SK-N-SH (cell line): ENCODE results near the gene AFAP1L2. TPM values are rescaled to one million over a fixed set of nuclear protein-coding genes. Genes with fewer than 3 reads are reported as not detected.
A peak's percentile ranks its signal among the peaks of the same experiment; 100 is the strongest.

ENCODE experiments used
- CTCF ChIA-PET: fragments of 300-600, 350-600 bp; formaldehyde crosslinking; extraction: SDS; loops from one replicate; lab custom pipeline; 2021; lab: Yijun Ruan, JAX
- POLR2A ChIA-PET: fragments of 350-600 bp; sonication (Branson Sonifier 250); formaldehyde crosslinking; extraction: SDS; loops from one replicate; lab custom pipeline; 2020; ENCODE audit warnings: antibody characterized with exemption, inconsistent platforms; lab: Yijun Ruan, JAX
- DNase-seq: peaks from one replicate; pipeline ENCODE4 v3.0.0; 2012
- H2AFZ ChIP-seq: fragments of 200-600 bp; sonication (generic); 2 replicates; pipeline ENCODE4 v1.8.1; 2016; ENCODE audit warnings: antibody characterized with exemption, mild to moderate bottlenecking, low read depth
- H3F3A ChIP-seq: fragments of 200-600 bp; sonication (generic); replicated peaks from 2 replicates; pipeline ENCODE3; 2016; ENCODE audit warnings: antibody characterized with exemption, mild to moderate bottlenecking; ENCODE audit not compliant: insufficient read depth
- H3K27ac ChIP-seq, 2 experiments: fragments of 200-500 bp in 1 of 2; fragments of 200-600 bp in 1 of 2; sonication (Bioruptor generic) in 1 of 2; sonication (generic), shearing (Covaris generic) in 1 of 2; 2 replicates each; pipeline versions ENCODE4 v1.5.1 to v1.6.1; 2014 to 2016; ENCODE audit warnings: low read depth in 2 of 2, inconsistent platforms in 1 of 2, low read length in 1 of 2, mild to moderate bottlenecking in 1 of 2, mixed read lengths in 1 of 2
- H3K27me3 ChIP-seq: fragments of 200-600 bp; sonication (generic), shearing (Covaris generic); 2 replicates; pipeline ENCODE4 v1.6.1; 2016; ENCODE audit warnings: mixed run types; ENCODE audit not compliant: insufficient read depth
- H3K36me3 ChIP-seq, 2 experiments: fragments of 200-500 bp in 1 of 2; fragments of 200-600 bp in 1 of 2; sonication (Bioruptor generic) in 1 of 2; sonication (generic) in 1 of 2; replicated peaks in 1 of 2; 2 replicates each; pipeline versions ENCODE3 to v1.5.1; 2014 to 2016; ENCODE audit warnings: low read length in 1 of 2, mild to moderate bottlenecking in 1 of 2; ENCODE audit not compliant: insufficient read depth in 2 of 2, control insufficient read depth in 1 of 2
- H3K4me1 ChIP-seq, 2 experiments: fragments of 200-500 bp in 1 of 2; fragments of 200-600 bp in 1 of 2; sonication (Bioruptor generic) in 1 of 2; sonication (generic), shearing (Covaris generic) in 1 of 2; 2 replicates each; pipeline versions ENCODE4 v1.5.1 to v1.6.1; 2014 to 2016; ENCODE audit warnings: low read depth in 1 of 2, low read length in 1 of 2, mixed run types in 1 of 2; ENCODE audit not compliant: insufficient read depth in 2 of 2, control insufficient read depth in 1 of 2
- H3K4me2 ChIP-seq: fragments of 200-600 bp; sonication (generic), shearing (Covaris generic); 2 replicates; pipeline ENCODE4 v1.6.1; 2017; ENCODE audit warnings: mixed run types
- H3K4me3 ChIP-seq, 2 experiments: fragments of 200-500 bp in 1 of 2; fragments of 200-600 bp in 1 of 2; sonication (Bioruptor generic) in 1 of 2; sonication (generic), shearing (Covaris generic) in 1 of 2; 2 replicates each; pipeline versions ENCODE4 v1.5.1 to v1.8.1; 2014 to 2016; ENCODE audit warnings: low read depth in 2 of 2, inconsistent platforms in 1 of 2, low read length in 1 of 2, mild to moderate bottlenecking in 1 of 2, mixed read lengths in 1 of 2, moderate library complexity in 1 of 2
- H3K79me2 ChIP-seq: fragments of 200-600 bp; sonication (generic); 2 replicates; pipeline ENCODE4 v1.8.1; 2017; ENCODE audit warnings: mild to moderate bottlenecking; ENCODE audit not compliant: insufficient read depth
- H3K9ac ChIP-seq: fragments of 200-600 bp; sonication (generic); 2 replicates; pipeline ENCODE4 v1.6.1; 2017; ENCODE audit warnings: mixed run types
- H3K9me2 ChIP-seq: fragments of 200-600 bp; sonication (generic); 2 replicates; pipeline ENCODE4 v1.6.1; 2017; ENCODE audit warnings: mixed run types
- H3K9me3 ChIP-seq: fragments of 200-600 bp; sonication (generic); 2 replicates; pipeline ENCODE4 v1.6.1; 2017; ENCODE audit warnings: mixed run types, mild to moderate bottlenecking, moderate library complexity
- H4K20me1 ChIP-seq: fragments of 200-600 bp; sonication (generic); 2 replicates; pipeline ENCODE4 v1.6.1; 2017; ENCODE audit warnings: mild to moderate bottlenecking, mixed run types; ENCODE audit not compliant: insufficient read depth
- EP300 ChIP-seq, 2 experiments: IDR thresholded peaks; 2 replicates each; pipeline versions ENCODE4 v1.4.0 to v1.6.1; 2012; ENCODE audit warnings: borderline replicate concordance in 1 of 2, low read depth in 1 of 2, low read length in 1 of 2
- EZH2phosphoT487 ChIP-seq: fragments of 200-600 bp; sonication (generic); IDR thresholded peaks from 2 replicates; pipeline ENCODE4 v1.6.1; 2017; ENCODE audit warnings: low read depth, mixed run types, mild to moderate bottlenecking, antibody characterized with exemption, moderate library complexity, borderline replicate concordance
- FOSL2 ChIP-seq: IDR thresholded peaks from 2 replicates; pipeline ENCODE4 v1.4.0; 2012; ENCODE audit warnings: low read depth, mild to moderate bottlenecking, moderate library complexity, borderline replicate concordance
- FOXJ3 ChIP-seq: sonication (generic); formaldehyde crosslinking; IDR thresholded peaks from 2 replicates; pipeline ENCODE4 v1.5.1; 2020; ENCODE audit warnings: mild to moderate bottlenecking, missing genetic modification reagents
- FOXM1 ChIP-seq: IDR thresholded peaks from 2 replicates; pipeline ENCODE4 v1.4.0; 2012; ENCODE audit warnings: low read depth, mild to moderate bottlenecking
- GABPA ChIP-seq: IDR thresholded peaks from 2 replicates; pipeline ENCODE4 v1.4.0; 2012; ENCODE audit warnings: low read depth, mild to moderate bottlenecking
- GATA2 ChIP-seq: sonication (generic); formaldehyde crosslinking; IDR thresholded peaks from 2 replicates; pipeline ENCODE4 v1.5.0; 2020; ENCODE audit warnings: mild to moderate bottlenecking, missing genetic modification reagents
- IRF3 ChIP-seq: fragments of 150-350 bp; IDR thresholded peaks from 2 replicates; pipeline ENCODE4 v1.6.1; 2016; ENCODE audit warnings: mild to moderate bottlenecking, low read depth, low read length
- MEF2A ChIP-seq: IDR thresholded peaks from 2 replicates; pipeline ENCODE4 v1.4.0; 2012; ENCODE audit warnings: low read depth, borderline replicate concordance
- PBX3 ChIP-seq: IDR thresholded peaks from 2 replicates; pipeline ENCODE4; 2012
- POLR2AphosphoS5 ChIP-seq: IDR thresholded peaks from 2 replicates; pipeline ENCODE4 v1.6.1; 2012; ENCODE audit warnings: low read depth, low read length
- RAD21 ChIP-seq: IDR thresholded peaks from 2 replicates; pipeline ENCODE4 v1.6.1; 2012; ENCODE audit warnings: mild to moderate bottlenecking, low read length
- RCOR1 ChIP-seq: fragments of 150-350 bp; IDR thresholded peaks from 2 replicates; pipeline ENCODE4 v1.6.1; 2017; ENCODE audit warnings: antibody characterized with exemption, low read length
- RFX5 ChIP-seq: IDR thresholded peaks from 2 replicates; pipeline ENCODE4 v1.6.1; 2012; ENCODE audit warnings: mild to moderate bottlenecking, improper control_type of control experiment, low read length
- SMC3 ChIP-seq: IDR thresholded peaks from 2 replicates; pipeline ENCODE4 v1.6.1; 2012; ENCODE audit warnings: low read depth, low read length, improper control_type of control experiment
- TEAD4 ChIP-seq: IDR thresholded peaks from 2 replicates; pipeline ENCODE4 v1.4.0; 2012; ENCODE audit warnings: mild to moderate bottlenecking, borderline replicate concordance; ENCODE audit not compliant: insufficient read depth
- YY1 ChIP-seq: IDR thresholded peaks from 2 replicates; pipeline ENCODE4 v1.4.0; 2012; ENCODE audit warnings: low read depth, mild to moderate bottlenecking
- WGBS: methylation state at CpG from one replicate; pipeline ENCODE4 v1.1.6; 2017; ENCODE audit warnings: low lambda C conversion rate; 5-methylcytosine and 5-hydroxymethylcytosine counted together
- polyA plus RNA-seq, 3 experiments: library from polyadenylated mRNA; depleted of rRNA; stranded (reverse); fragments of >200 nt; gene quantifications; 2 replicates each; pipeline ENCODE4 v1.2.3, GENCODE V29; 2012
- TF ChIP-seq, protein P1 (sequence below): fragments of 200-600 bp; sonication (generic); IDR thresholded peaks from 2 replicates; pipeline ENCODE4 v1.6.1; 2017; ENCODE audit warnings: antibody characterized with exemption, mild to moderate bottlenecking, moderate library complexity

AFAP1L2 gene
- polyA plus RNA-seq, 1 of the 3 experiments (the other 2 are of a cell fraction), result 0.54 TPM

DNA sequence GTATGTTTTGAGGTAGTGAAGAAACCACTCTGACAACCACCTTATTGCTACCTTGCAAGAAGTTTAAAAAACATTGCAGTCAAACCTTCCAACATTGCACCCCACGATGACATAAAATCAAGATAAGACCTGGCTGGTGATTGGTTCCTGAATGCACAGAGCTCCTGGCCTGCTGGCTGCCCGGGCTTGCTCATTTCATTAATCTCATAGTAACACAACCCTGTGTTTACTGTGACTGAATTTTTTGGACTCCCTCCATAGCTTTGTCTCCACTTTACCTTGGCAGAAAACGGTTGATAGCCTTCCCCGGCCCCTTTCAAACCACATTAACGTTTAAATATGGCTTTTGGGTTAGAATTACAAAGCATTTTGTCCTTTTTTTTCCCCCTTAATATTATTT, 137.8 kb downstream of the AFAP1L2 start:
- no peak overlapping the region for H3K4me2 ChIP-seq
- WGBS, result 29% methylated on average over 5 of the region's 5 CpGs
- H3K9me2 ChIP-seq, result no peaks in the 10 kb centered on the region
- H3K4me1 ChIP-seq, result peaks cover 5 to 6% of the 10 kb centered on the region in 2 experiments; a peak in 1 of 4 replicates
- H3F3A ChIP-seq, result peaks cover 12% of the 10 kb centered on the region
- H3K9ac ChIP-seq, result no peak overlapping the region
- ChIA-PET CTCF (no interaction called here), POLR2A (no interaction called here)
- H3K4me3 ChIP-seq, result no peak overlapping the region
- no peaks in the 10 kb centered on the region for H3K27me3 ChIP-seq
- no peaks in the 10 kb centered on the region for H3K9me3 ChIP-seq
- H3K79me2 ChIP-seq, result no peaks in the 10 kb centered on the region
- H3K36me3 ChIP-seq, result no peaks in the 10 kb centered on the region
- no peak overlapping the region for H3K27ac ChIP-seq
- no peaks in the 10 kb centered on the region for H4K20me1 ChIP-seq
- peak; percentile 54 for DNase-seq
- TF ChIP-seq EP300 (IDR thresholded peaks at IDR 0.05; ENCODE audit: borderline replicate concordance in 1 of 2, low read depth in 1 of 2, low read length in 1 of 2) (no peak), PBX3 (0 out of 2 replicates have a peak, but pooled peaks have one; percentile 5)
- H2AFZ ChIP-seq, result 0 out of 2 replicates have a peak overlapping the region, but pooled peaks have one; percentile 48

DNA sequence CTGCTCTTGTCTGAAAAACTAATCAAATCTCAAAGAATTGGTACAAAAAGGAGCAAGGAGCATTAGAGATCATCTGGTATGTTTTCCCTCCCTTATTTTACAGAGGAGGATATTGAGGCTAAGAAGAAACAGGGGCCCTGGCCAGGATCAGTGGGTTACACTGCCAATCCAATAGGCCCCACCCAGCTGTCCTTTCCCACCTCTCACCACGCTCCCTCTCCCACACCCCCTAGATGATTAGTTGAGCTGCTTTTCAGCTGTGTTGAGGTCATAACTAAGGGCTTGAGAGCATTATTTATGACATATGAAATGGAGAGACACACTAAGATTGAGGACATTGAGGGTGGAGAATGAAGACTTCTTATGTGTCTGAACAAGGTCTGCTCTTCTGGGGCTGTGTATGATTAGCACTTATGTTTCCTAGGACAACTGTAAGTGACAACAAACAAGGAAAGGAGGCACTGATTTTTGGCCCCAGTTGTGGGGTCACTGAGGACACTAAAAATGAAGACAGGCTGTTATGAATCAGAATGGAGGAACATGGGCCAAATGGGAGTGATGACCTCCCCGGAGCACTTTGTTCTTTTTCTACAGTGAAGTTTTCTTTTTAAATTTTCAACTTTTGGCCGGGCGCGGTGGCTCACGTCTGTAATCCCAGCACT, 138.8 kb downstream of the AFAP1L2 start:
- TF ChIP-seq POLR2AphosphoS5 (no peak), TEAD4 (no peak), YY1 (no peak), FOXJ3 (no peak), RAD21 (no peak), RFX5 (no peak), IRF3 (no peak), FOXM1 (no peak), RCOR1 (no peak), MEF2A (no peak), GATA2 (CRISPR knock-in tag) (no peak), FOSL2 (no peak), GABPA (no peak), EZH2phosphoT487 (no peak), SMC3 (no peak), PBX3 (no peak)
- TF ChIP-seq, protein P1, sequence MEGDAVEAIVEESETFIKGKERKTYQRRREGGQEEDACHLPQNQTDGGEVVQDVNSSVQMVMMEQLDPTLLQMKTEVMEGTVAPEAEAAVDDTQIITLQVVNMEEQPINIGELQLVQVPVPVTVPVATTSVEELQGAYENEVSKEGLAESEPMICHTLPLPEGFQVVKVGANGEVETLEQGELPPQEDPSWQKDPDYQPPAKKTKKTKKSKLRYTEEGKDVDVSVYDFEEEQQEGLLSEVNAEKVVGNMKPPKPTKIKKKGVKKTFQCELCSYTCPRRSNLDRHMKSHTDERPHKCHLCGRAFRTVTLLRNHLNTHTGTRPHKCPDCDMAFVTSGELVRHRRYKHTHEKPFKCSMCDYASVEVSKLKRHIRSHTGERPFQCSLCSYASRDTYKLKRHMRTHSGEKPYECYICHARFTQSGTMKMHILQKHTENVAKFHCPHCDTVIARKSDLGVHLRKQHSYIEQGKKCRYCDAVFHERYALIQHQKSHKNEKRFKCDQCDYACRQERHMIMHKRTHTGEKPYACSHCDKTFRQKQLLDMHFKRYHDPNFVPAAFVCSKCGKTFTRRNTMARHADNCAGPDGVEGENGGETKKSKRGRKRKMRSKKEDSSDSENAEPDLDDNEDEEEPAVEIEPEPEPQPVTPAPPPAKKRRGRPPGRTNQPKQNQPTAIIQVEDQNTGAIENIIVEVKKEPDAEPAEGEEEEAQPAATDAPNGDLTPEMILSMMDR, result no peak
- TF ChIP-seq, all 33 proteins: peak for 0
- Histone ChIP-seq H4K20me1 (no peaks in the 10 kb centered on the region), H3K4me2 (no peak overlapping the region), H2AFZ (no peak overlapping the region), H3K27ac (no peak overlapping the region), H3K9me3 (no peaks in the 10 kb centered on the region), H3K79me2 (no peaks in the 10 kb centered on the region), H3K4me1 (peaks cover 0 to 5% of the 10 kb centered on the region in 2 experiments; a peak in 1 of 4 replicates), H3F3A (peaks cover 4% of the 10 kb centered on the region), H3K9me2 (no peaks in the 10 kb centered on the region), H3K27me3 (no peaks in the 10 kb centered on the region), H3K36me3 (no peaks in the 10 kb centered on the region), H3K9ac (no peak overlapping the region), H3K4me3 (no peak overlapping the region)
- WGBS, result over 99% methylated on average over 6 of the region's 6 CpGs
- ChIA-PET CTCF (no interaction called here), POLR2A (no interaction called here)
- DNase-seq, result no peak
